ENCODE data around the gene GPR146.

GPR146 gene

DNA sequence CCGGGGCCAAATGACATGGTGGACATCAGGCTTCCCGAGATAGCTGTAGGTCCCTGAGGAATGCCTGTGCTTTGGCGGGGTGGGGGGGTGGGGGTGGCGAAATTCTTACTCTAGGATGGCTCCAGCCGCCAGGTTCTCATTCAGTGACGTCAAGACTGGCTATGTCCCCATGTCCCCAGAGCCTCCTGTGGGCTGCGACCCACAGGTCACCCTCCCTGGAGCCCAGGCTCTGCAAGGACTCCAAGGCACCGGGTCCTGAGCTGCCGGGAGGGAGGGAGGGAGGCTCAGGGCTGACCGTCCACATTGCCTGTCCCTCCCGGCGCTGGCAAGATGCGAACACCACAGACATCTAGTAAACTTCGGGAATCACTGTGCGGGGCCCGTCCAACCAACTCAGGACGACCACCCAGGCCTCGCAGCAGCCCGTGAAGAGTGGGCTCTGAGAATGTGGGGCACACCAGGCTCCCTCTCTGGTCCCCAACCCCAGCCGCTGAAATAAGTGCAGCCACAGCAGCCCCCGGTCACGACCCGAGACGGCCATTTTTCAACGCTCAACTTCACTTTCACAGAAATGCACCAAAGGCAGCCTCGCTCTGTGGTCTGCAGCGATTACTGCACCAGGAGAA lies 12.6 kb downstream of the GPR146 start:
- Histone ChIP-seq H2AK5ac (ENCODE audit: low read depth, low read length) (no peak overlapping the region), H3K4ac (ENCODE audit: low read length) (no peak overlapping the region)

GRCh38 chr7:1057416-1058291 lies 13.3 kb downstream of the GPR146 start:
- H4K8ac ChIP-seq (ENCODE audit: low read depth, low read length): no peak overlapping the region
- H3K4me3 ChIP-seq (ENCODE audit: low read length in 2 of 2): peak overlapping the region in 1 of 2 donors; percentile 42
- peaks cover 14% of the 10 kb centered on the region for H3K79me1 ChIP-seq (ENCODE audit: low read depth, low read length)
- H4K91ac ChIP-seq (ENCODE audit: low read depth, low read length, poor library complexity): no peak overlapping the region
- H3K27ac ChIP-seq (replicated peaks; ENCODE audit: low read length): no peak overlapping the region
- no CpG with 5 or more reads among the region's 62 CpGs for WGBS, 2 donors (ENCODE audit: extremely low coverage in 2 of 2, insufficient read length in 2 of 2, insufficient replicate concordance in 1 of 2)
- H2BK5ac ChIP-seq (ENCODE audit: low read length): peak overlapping the region; percentile 91
- H3K4me2 ChIP-seq (ENCODE audit: insufficient read depth, low read length, poor library complexity, severe bottlenecking): no peak overlapping the region
- no peaks in the 10 kb centered on the region for H3K9me3 ChIP-seq (replicated peaks in 1 of 2; ENCODE audit: control insufficient read depth in 2 of 2, insufficient read depth in 1 of 2, low read depth in 1 of 2, low read length in 2 of 2)
- no peak overlapping the region for H3K4ac ChIP-seq (ENCODE audit: low read length)
- peak overlapping the region; percentile 90 for H2AK5ac ChIP-seq (ENCODE audit: low read depth, low read length)
- H2BK120ac ChIP-seq (ENCODE audit: low read depth, low read length): no peak overlapping the region
- H3K4me1 ChIP-seq (ENCODE audit: control insufficient read depth in 2 of 2, insufficient read depth in 1 of 2, low read depth in 1 of 2, low read length in 2 of 2): peaks cover 20 to 45% of the 10 kb centered on the region in 2 donors
- H3K14ac ChIP-seq (ENCODE audit: low read length): peak overlapping the region; percentile 47
- DNase-seq (ENCODE audit: low spot score): no peak
- no peak overlapping the region for H2AFZ ChIP-seq (ENCODE audit: low read length)
- peak overlapping the region; percentile 54 for H3K9ac ChIP-seq (ENCODE audit: low read depth, low read length, poor library complexity)
- peak overlapping the region; percentile 30 for H2BK12ac ChIP-seq (ENCODE audit: low read length)
- peak overlapping the region; percentile 18 for H3K18ac ChIP-seq (ENCODE audit: low read length)
- peak overlapping the region; percentile 68 for H2BK15ac ChIP-seq (ENCODE audit: low read length)
- H3K36me3 ChIP-seq (replicated peaks in 1 of 2; ENCODE audit: control insufficient read depth in 2 of 2, insufficient read depth in 2 of 2, low read length in 2 of 2): peaks cover 7 to 9% of the 10 kb centered on the region in 2 donors
- H3K27me3 ChIP-seq (ENCODE audit: control insufficient read depth in 3 of 3, insufficient read depth in 3 of 3, low read depth in 1 of 3, low read length in 3 of 3): peaks cover 0 to 2% (median 0%) of the 10 kb centered on the region in 3 experiments
- H3K23ac ChIP-seq (ENCODE audit: low read depth, low read length, poor library complexity): peak overlapping the region; percentile 92

More for the DNA sequence above, 12.6 kb downstream of the GPR146 start:
- Histone ChIP-seq H2AFZ (ENCODE audit: low read length) (no peak overlapping the region), H2BK5ac (ENCODE audit: low read length) (peak overlapping the region; percentile 91), H2BK15ac (ENCODE audit: low read length) (peak overlapping the region; percentile 68), H3K79me1 (ENCODE audit: low read depth, low read length) (peaks cover 14% of the 10 kb centered on the region), H3K36me3 (replicated peaks in 1 of 2; ENCODE audit: control insufficient read depth in 2 of 2, insufficient read depth in 2 of 2, low read length in 2 of 2) (peaks cover 7 to 9% of the 10 kb centered on the region in 2 donors), H3K4me2 (ENCODE audit: insufficient read depth, low read length, poor library complexity, severe bottlenecking) (no peak overlapping the region), H3K9ac (ENCODE audit: low read depth, low read length, poor library complexity) (peak overlapping the region; percentile 54), H3K9me3 (replicated peaks in 1 of 2; ENCODE audit: control insufficient read depth in 2 of 2, insufficient read depth in 1 of 2, low read depth in 1 of 2, low read length in 2 of 2) (no peaks in the 10 kb centered on the region), H4K8ac (ENCODE audit: low read depth, low read length) (no peak overlapping the region), H3K18ac (ENCODE audit: low read length) (no peak overlapping the region), H2BK120ac (ENCODE audit: low read depth, low read length) (no peak overlapping the region), H3K23ac (ENCODE audit: low read depth, low read length, poor library complexity) (no peak overlapping the region), H3K27ac (replicated peaks; ENCODE audit: low read length) (no peak overlapping the region), H3K4me3 (ENCODE audit: low read length in 2 of 2) (no peak overlapping the region), H2BK12ac (ENCODE audit: low read length) (no peak overlapping the region), H4K91ac (ENCODE audit: low read depth, low read length, poor library complexity) (no peak overlapping the region), H3K4me1 (ENCODE audit: control insufficient read depth in 2 of 2, insufficient read depth in 1 of 2, low read depth in 1 of 2, low read length in 2 of 2) (peaks cover 24 to 52% of the 10 kb centered on the region in 2 donors), H3K27me3 (ENCODE audit: control insufficient read depth in 3 of 3, insufficient read depth in 3 of 3, low read depth in 1 of 3, low read length in 3 of 3) (peaks cover 0 to 2% (median 0%) of the 10 kb centered on the region in 3 experiments), H3K14ac (ENCODE audit: low read length) (peak overlapping the region; percentile 47)
- no CpG with 5 or more reads among the region's 27 CpGs for WGBS, 2 donors (ENCODE audit: extremely low coverage in 2 of 2, insufficient read length in 2 of 2, insufficient replicate concordance in 1 of 2)
- DNase-seq (ENCODE audit: low spot score): no peak

- no CpG with 5 or more reads among the region's 13 CpGs for WGBS, 2 donors (ENCODE audit: extremely low coverage in 2 of 2, insufficient read length in 2 of 2, insufficient replicate concordance in 1 of 2)
These were observed 14.0 kb downstream of the GPR146 start for GRCh38 chr7:1058311-1058710.

GRCh38 chr7:1058821-1059199 lies 14.5 kb downstream of the GPR146 start:
- Histone ChIP-seq H2BK12ac (ENCODE audit: low read length) (no peak overlapping the region), H3K79me1 (ENCODE audit: low read depth, low read length) (peaks cover 17% of the 10 kb centered on the region), H3K27ac (replicated peaks; ENCODE audit: low read length) (peak overlapping the region; percentile 3), H2AFZ (ENCODE audit: low read length) (no peak overlapping the region), H4K8ac (ENCODE audit: low read depth, low read length) (no peak overlapping the region), H3K4me2 (ENCODE audit: insufficient read depth, low read length, poor library complexity, severe bottlenecking) (peak overlapping the region; percentile 52), H3K36me3 (replicated peaks in 1 of 2; ENCODE audit: control insufficient read depth in 2 of 2, insufficient read depth in 2 of 2, low read length in 2 of 2) (peaks cover 7 to 9% of the 10 kb centered on the region in 2 donors), H2BK120ac (ENCODE audit: low read depth, low read length) (no peak overlapping the region), H3K4ac (ENCODE audit: low read length) (no peak overlapping the region), H3K18ac (ENCODE audit: low read length) (no peak overlapping the region), H3K4me1 (ENCODE audit: control insufficient read depth in 2 of 2, insufficient read depth in 1 of 2, low read depth in 1 of 2, low read length in 2 of 2) (peaks cover 12 to 35% of the 10 kb centered on the region in 2 donors), H2BK5ac (ENCODE audit: low read length) (no peak overlapping the region), H3K14ac (ENCODE audit: low read length) (no peak overlapping the region), H3K9me3 (replicated peaks in 1 of 2; ENCODE audit: control insufficient read depth in 2 of 2, insufficient read depth in 1 of 2, low read depth in 1 of 2, low read length in 2 of 2) (no peaks in the 10 kb centered on the region), H3K9ac (ENCODE audit: low read depth, low read length, poor library complexity) (no peak overlapping the region), H2AK5ac (ENCODE audit: low read depth, low read length) (peak overlapping the region; percentile 82), H3K4me3 (ENCODE audit: low read length in 2 of 2) (no peak overlapping the region), H3K27me3 (ENCODE audit: control insufficient read depth in 3 of 3, insufficient read depth in 3 of 3, low read depth in 1 of 3, low read length in 3 of 3) (peaks cover 0 to 2% (median 0%) of the 10 kb centered on the region in 3 experiments), H2BK15ac (ENCODE audit: low read length) (no peak overlapping the region), H4K91ac (ENCODE audit: low read depth, low read length, poor library complexity) (no peak overlapping the region), H3K23ac (ENCODE audit: low read depth, low read length, poor library complexity) (peak overlapping the region; percentile 6)
- no CpG with 5 or more reads among the region's 10 CpGs for WGBS, 2 donors (ENCODE audit: extremely low coverage in 2 of 2, insufficient read length in 2 of 2, insufficient replicate concordance in 1 of 2)
- no peak for DNase-seq (ENCODE audit: low spot score)

More at GRCh38 chr7:1058311-1058710, 14.0 kb downstream of the GPR146 start:
- no peak overlapping the region for H2AFZ ChIP-seq (ENCODE audit: low read length)
- H4K91ac ChIP-seq (ENCODE audit: low read depth, low read length, poor library complexity): no peak overlapping the region
- peaks cover 0 to 2% (median 0%) of the 10 kb centered on the region in 3 experiments for H3K27me3 ChIP-seq (ENCODE audit: control insufficient read depth in 3 of 3, insufficient read depth in 3 of 3, low read depth in 1 of 3, low read length in 3 of 3)
- peaks cover 14% of the 10 kb centered on the region for H3K79me1 ChIP-seq (ENCODE audit: low read depth, low read length)
- no peaks in the 10 kb centered on the region for H3K9me3 ChIP-seq (replicated peaks in 1 of 2; ENCODE audit: control insufficient read depth in 2 of 2, insufficient read depth in 1 of 2, low read depth in 1 of 2, low read length in 2 of 2)
- H2BK120ac ChIP-seq (ENCODE audit: low read depth, low read length): no peak overlapping the region
- H3K4me1 ChIP-seq (ENCODE audit: control insufficient read depth in 2 of 2, insufficient read depth in 1 of 2, low read depth in 1 of 2, low read length in 2 of 2): peaks cover 14 to 38% of the 10 kb centered on the region in 2 donors
- no peak overlapping the region for H3K4me2 ChIP-seq (ENCODE audit: insufficient read depth, low read length, poor library complexity, severe bottlenecking)
- DNase-seq (ENCODE audit: low spot score): no peak
- H3K36me3 ChIP-seq (replicated peaks in 1 of 2; ENCODE audit: control insufficient read depth in 2 of 2, insufficient read depth in 2 of 2, low read length in 2 of 2): peaks cover 7 to 9% of the 10 kb centered on the region in 2 donors
- no peak overlapping the region for H4K8ac ChIP-seq (ENCODE audit: low read depth, low read length)
- no peak overlapping the region for H3K4ac ChIP-seq (ENCODE audit: low read length)
- H3K14ac ChIP-seq (ENCODE audit: low read length): no peak overlapping the region
- peak overlapping the region; percentile 90 for H2AK5ac ChIP-seq (ENCODE audit: low read depth, low read length)
- H3K4me3 ChIP-seq (ENCODE audit: low read length in 2 of 2): no peak overlapping the region
- H3K18ac ChIP-seq (ENCODE audit: low read length): no peak overlapping the region
- no peak overlapping the region for H2BK15ac ChIP-seq (ENCODE audit: low read length)
- H3K27ac ChIP-seq (replicated peaks; ENCODE audit: low read length): no peak overlapping the region
- no peak overlapping the region for H2BK12ac ChIP-seq (ENCODE audit: low read length)
- H3K9ac ChIP-seq (ENCODE audit: low read depth, low read length, poor library complexity): no peak overlapping the region
- H3K23ac ChIP-seq (ENCODE audit: low read depth, low read length, poor library complexity): peak overlapping the region; percentile 92
- no peak overlapping the region for H2BK5ac ChIP-seq (ENCODE audit: low read length)
